AML-193 (cell line): ENCODE measurements around the gene CYTH2.
A peak's percentile ranks its signal among the peaks of the same experiment; 100 is the strongest.

ENCODE experiments used
- DNase-seq, 2 experiments: peaks; one replicate each; lab custom pipeline; 2025; lab: John Stamatoyannopoulos, UW

Gene CYTH2

DNA sequence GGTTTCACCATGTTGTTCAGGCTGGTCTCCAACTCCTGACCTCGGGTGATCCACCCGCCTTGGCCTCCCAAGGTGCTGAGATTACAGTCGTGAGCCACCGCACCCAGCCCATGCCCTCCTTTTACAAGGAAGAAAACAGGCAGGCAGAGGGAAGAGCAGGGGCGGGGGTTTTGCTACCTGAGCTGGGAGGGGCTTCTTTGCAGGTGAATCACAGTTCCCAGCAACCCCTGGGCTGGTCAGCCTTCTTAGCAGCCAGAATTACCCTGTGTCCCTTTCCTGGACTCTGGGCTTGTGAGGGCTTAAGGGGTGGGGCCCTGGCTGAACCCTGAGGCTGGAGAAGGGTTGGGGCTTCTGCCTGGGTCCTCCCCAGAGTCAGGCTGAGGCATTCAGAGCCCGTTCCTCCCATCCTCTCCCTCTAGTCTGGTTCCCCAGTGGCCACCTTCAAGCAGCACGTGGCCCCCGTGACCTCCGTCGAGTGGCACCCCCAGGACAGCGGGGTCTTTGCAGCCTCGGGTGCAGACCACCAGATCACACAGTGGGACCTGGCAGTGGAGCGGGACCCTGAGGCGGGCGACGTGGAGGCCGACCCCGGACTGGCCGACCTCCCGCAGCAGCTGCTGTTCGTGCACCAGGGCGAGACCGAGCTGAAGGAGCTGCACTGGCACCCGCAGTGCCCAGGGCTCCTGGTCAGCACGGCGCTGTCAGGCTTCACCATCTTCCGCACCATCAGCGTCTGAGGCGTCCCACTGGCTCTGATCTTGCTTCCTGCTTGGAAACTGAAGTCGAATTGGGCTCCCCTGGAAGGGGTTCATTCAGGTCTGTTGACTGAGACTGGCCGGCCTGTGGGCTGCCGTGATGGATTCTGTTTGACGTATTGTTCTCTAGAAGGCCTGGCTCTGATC lies 16.6 kb upstream of the CYTH2 start:
- no peak for DNase-seq

- DNase-seq: no peak
Observed at GRCh38 chr19:48454150-48454730, 14.9 kb upstream of the CYTH2 start.

DNA sequence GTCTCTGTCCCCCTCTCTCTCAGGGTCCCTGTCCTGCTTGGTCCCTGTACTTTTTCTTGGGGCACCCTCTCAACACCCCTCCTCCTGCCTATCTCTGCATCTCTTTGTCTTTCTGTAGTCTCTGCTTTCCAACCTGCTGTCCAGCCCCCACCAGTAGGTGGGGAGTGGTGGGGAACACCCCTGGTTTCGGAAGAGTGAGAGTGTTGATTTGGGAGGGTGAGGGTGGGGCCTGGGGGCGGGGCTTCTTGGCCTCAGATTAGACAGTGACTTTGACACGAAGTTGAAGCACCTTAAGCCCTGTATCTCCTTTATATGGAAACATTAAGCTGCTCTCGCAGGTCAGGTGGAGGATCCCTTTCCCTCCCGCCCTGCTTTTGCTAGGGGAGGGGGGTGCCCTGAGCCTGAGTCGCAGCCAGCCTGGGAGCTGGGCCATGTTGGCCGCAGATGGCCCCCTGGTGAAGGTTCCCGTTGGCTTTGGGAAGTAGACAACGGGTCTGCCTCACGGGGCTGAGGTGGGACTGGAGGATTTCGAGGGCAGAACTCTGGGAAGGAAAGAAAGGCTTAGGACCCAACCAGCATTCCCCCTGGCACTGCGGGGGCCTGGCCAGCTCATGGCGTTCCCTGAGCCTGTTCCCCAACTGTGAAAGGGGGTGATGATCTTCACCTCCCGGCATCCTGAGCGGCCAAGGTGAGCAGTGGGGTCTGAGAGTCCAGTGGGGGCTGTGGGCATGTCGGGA lies 13.8 kb upstream of the CYTH2 start, which contains the start of gene KCNJ14:
KCNJ14 (plus strand) TSS at position 404 of the 737 bp plus-strand sequence. CDS start 6,151 bp downstream, outside the sequence.
- DNase-seq: no peak

GRCh38 chr19:48455908-48456562 lies 13.1 kb upstream of the CYTH2 start:
- no peak for DNase-seq

DNA sequence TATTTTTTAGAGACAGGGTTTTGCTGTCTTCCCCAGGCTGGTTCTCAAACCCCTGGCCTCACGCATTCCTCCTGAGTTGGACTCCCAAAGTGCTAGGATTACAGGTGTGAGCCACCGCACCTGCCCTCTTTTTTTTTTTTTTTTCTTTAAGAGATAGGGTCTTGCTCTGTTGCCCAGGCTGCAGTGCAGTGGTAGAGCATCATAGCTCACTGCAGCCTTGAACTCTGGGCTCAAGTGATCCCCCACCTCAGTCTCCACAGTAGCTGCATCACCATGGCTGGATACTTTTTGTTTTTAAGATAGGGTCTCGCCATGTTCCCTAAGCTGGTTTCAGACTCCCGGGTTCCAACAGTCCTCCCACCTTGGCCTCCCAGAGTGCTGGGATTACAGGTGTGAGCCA lies 12.3 kb upstream of the CYTH2 start:
- DNase-seq: no peak

GRCh38 chr19:48458016-48458415 lies 11.2 kb upstream of the CYTH2 start:
- DNase-seq: no peak

DNA sequence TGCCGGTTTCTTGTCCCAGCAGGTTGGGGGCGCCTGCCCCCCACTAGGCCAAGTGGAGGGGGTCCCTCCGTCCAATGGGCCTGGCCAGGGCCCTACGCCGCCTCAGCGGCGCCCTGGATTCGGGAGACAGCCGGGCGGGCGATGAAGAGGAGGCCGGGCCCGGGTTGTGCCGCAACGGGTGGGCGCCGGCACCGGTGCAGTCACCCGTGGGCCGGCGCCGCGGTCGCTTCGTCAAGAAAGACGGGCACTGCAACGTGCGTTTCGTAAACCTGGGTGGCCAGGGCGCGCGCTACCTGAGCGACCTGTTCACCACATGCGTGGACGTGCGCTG lies 7.6 kb upstream of the CYTH2 start:
- no peak for DNase-seq

GRCh38 chr19:48461982-48462655 lies 7.0 kb upstream of the CYTH2 start:
- no peak for DNase-seq

GRCh38 chr19:48465215-48465614 lies 4.0 kb upstream of the CYTH2 start:
- DNase-seq: no peak

- DNase-seq: no peak
Observed at GRCh38 chr19:48466561-48467325, 2.4 kb upstream of the CYTH2 start.

GRCh38 chr19:48468772-48469288 lies 339 bp upstream of the CYTH2 start:
- DNase-seq: peak; percentile 99

- DNase-seq: no peak
Observed at GRCh38 chr19:48469934-48470680, 938 bp downstream of the CYTH2 start.

DNA sequence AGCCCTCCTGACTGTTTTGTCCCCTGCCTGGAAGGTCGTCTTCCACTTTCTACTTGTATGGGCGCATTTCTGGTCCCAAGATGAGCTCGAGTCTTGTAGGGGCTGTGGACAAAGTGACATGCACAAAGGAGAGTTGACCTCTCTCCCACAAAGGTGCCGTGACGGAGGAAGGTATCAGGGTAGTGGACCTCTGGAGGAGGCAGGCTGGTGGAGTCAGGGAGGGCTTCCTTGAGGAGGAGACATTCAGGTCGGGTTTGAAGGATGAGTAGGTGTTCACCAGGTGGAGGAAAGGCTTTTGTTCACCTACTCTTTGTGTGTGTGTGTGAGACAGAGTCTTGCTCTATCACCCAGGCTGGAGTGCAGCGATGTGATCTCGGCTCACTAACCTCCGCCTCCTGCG lies 1.7 kb downstream of the CYTH2 start:
- no peak for DNase-seq

DNA sequence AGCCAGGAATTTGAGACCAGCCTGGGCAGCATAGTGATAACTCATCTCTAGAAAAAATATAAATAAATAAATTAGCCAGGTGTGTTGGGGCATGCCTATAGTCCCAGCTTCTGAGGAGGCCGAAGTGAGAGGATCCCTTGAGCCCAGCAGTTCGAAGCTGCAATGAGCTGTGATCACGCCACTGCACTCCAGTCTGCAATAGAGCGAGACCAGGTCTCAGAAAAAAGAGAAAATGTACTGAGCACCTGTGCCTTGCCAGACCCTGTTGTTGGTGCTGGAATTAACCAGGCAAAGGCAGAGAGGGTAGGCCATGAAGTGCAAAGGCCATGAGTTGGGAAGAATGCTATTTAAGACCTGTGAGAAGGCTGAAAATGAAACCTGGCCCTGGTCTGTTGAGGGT lies 2.7 kb downstream of the CYTH2 start:
- DNase-seq: no peak

GRCh38 chr19:48473161-48473966 lies 4.2 kb downstream of the CYTH2 start:
- no peak for DNase-seq

- DNase-seq: no peak
Observed at GRCh38 chr19:48474084-48474592, 5.0 kb downstream of the CYTH2 start.

DNA sequence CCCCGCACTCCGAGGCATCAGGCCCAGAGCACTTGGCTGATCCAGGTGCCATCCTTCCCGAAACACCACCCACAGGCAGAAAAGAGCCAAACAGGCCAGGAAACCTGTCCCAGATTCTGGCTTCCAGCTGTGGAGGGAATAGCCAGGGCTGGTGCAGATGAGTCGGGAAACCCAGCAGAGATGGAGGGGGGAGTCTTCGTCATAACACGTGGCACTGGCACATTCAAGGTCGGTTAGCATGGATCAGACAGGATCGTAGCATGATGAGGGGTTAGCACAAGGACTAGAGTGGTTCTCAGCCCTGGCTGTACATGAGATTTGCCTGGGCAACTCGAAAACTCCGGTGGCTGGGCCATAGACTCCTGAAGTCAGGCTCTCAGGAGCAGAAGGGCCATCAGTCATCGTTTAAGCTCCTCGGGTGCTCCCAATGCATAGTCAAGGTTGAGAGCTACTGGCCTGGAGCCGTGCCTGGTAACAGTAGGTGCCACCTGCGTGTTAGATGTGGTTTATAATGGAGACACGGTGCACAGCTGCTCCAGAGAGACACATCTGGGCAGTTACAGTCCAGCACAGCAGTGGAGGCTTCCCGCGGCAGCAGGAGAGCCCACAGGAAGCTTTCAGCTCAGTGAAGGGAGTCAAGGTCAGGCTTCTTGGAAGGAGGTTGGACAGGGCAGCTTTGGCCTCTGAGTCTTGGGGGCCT lies 6.3 kb downstream of the CYTH2 start:
- DNase-seq: no peak

DNA sequence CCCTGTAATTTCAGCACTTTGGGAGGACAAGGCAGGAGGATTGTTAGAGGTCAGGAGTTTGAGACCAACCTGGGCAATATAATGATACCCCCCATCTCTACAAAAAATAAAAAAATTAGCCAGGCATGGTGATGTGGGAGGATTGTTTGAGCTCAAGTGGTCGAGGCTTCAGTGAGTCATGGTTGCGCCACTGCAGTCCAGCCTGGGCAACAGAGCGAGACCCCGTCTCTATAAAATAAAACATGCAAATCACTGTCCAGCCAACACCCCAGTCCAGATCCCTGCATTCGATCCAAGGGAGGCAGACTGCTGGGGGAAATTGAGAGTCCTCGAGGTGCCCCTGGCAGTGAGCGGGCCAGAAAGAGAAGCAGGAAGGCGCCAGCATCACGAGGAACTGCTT lies 7.0 kb downstream of the CYTH2 start:
- DNase-seq: no peak
